Measurements from ENCODE around the gene DVL2. TPM values are rescaled to one million over a fixed set of nuclear protein-coding genes. Genes with fewer than 3 reads are reported as not detected.
A peak's percentile ranks its signal among the peaks of the same experiment; 100 is the strongest.

The DVL2 gene
- total RNA-seq, 1 experiment from 2014 or later, result 82.9 TPM

DNA sequence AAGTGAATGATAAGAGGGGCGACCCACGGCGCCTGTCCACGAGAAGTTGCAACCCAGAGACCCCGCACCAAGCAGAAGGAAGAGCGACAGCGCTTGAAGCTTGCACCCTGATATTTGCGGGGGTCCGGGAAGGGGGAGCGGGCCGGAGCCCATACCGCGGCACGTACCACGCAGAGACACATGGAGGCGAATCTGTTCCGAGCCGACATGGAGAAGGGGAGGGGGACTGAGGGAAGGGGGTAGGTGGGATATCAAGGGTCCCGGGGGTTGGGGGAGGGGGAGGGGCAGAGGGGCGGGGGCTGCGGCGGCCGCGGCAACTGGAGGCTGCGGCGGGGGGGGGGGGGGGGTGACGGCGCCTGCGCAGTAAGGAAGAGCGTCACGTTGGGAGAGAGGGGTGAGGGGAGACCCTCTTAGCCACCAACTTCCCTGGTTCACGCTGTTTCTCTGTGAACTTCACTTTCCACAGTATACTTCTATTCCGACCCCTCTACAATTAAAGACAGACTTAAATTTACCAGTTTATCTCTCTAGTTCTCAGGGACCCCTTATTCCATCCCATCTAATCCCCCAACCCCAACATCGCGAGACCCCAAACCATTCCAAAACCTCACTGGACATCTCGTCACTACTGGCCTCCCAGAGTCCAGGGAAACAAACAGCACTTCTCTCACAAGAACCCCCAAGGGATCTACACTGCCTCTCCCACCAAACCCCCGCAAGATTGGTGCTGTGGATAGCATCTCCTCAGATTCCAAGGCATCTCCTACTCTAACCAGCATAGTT lies 22.6 kb downstream of the DVL2 start:
- Histone ChIP-seq H3K23me2 (ENCODE audit: insufficient read length, low read depth, low read length, poor library complexity, severe bottlenecking) (peaks cover 24% of the 10 kb centered on the region), H4K20me1 (ENCODE audit: control insufficient read depth, insufficient read depth, insufficient read length) (no peaks in the 10 kb centered on the region), H3K23ac (ENCODE audit: insufficient read length, low read depth, low read length) (no peak overlapping the region), H2BK12ac (ENCODE audit: insufficient read length, low read depth, low read length) (no peak overlapping the region), H2AK5ac (ENCODE audit: insufficient read length, low read length) (no peak overlapping the region), H3K79me2 (ENCODE audit: insufficient read depth, low read length) (peaks cover 3% of the 10 kb centered on the region; the same call in 1 of the 2 replicates), H3K14ac (ENCODE audit: insufficient read depth, low read length) (peak overlapping the region; percentile 64; the same call in 1 of the 2 replicates), H2BK120ac (ENCODE audit: low read depth, low read length, poor library complexity, severe bottlenecking) (no peak overlapping the region), H4K8ac (replicated peaks; ENCODE audit: insufficient read length, low read depth, low read length) (no peak overlapping the region), H3K4me1 (ENCODE audit: insufficient read depth, low read length) (peaks cover 12% of the 10 kb centered on the region; the same call in 1 of the 2 replicates), H4K91ac (ENCODE audit: insufficient read length, low read depth, low read length) (no peak overlapping the region), H4K5ac (ENCODE audit: insufficient read length, low read depth, low read length) (no peak overlapping the region), H3T11ph (ENCODE audit: low read length) (no peak overlapping the region), H3K9ac (ENCODE audit: extremely low read depth, insufficient read length, low read length) (no peak overlapping the region), H3K27me3 (ENCODE audit: insufficient read depth, low read length) (no peaks in the 10 kb centered on the region), H2BK5ac (ENCODE audit: insufficient read length, low read length) (no peak overlapping the region), H3K4me2 (ENCODE audit: insufficient read depth, insufficient read length, low read length) (peak overlapping the region; percentile 81), H3K4ac (ENCODE audit: low read depth, low read length) (no peak overlapping the region), H3K27ac (ENCODE audit: insufficient read length, low read depth, low read length) (no peak overlapping the region), H3K18ac (ENCODE audit: insufficient read length, low read depth, low read length) (peak overlapping the region; percentile 44), H2BK20ac (ENCODE audit: low read depth, low read length, poor library complexity, severe bottlenecking) (no peak overlapping the region), H3K9me3 (ENCODE audit: control insufficient read depth, low read depth, low read length) (no peaks in the 10 kb centered on the region), H2BK15ac (ENCODE audit: low read depth, low read length) (no peak overlapping the region), H2AFZ (ENCODE audit: low read length) (no peak overlapping the region), H3K79me1 (ENCODE audit: insufficient read depth, low read depth, low read length, poor library complexity, severe bottlenecking) (peaks cover 2% of the 10 kb centered on the region), H3K56ac (ENCODE audit: insufficient read length, low read depth, low read length) (no peak overlapping the region)
- TF ChIP-seq CTCF (conservative IDR thresholded peaks at IDR 0.05), result no peak
- peaks cover 56 to 74% of the 10 kb centered on the region in 2 experiments for H3K4me1 Mint-ChIP-seq
- no peaks in the 10 kb centered on the region; the same call in none of the 2 replicates for H3K27me3 Mint-ChIP-seq (ENCODE audit: low read depth)
- peak overlapping the region; percentile 43 to 84 for H3K4me3 Mint-ChIP-seq
- peak; percentile 50 for DNase-seq
- H3K36me3 Mint-ChIP-seq (ENCODE audit: insufficient read depth in 1 of 3, low read depth in 3 of 3), result peaks cover 0 to 3% (median 0%) of the 10 kb centered on the region in 3 experiments; a peak in 3 of 7 replicates
- no CpG with 5 or more reads among the region's 37 CpGs for WGBS (ENCODE audit: extremely low coverage, insufficient read length, low lambda C conversion rate)
- no peaks in the 10 kb centered on the region for H3K9me3 Mint-ChIP-seq
- H3K27ac Mint-ChIP-seq, result peak overlapping the region in 2 of 3 experiments; percentile 71 to 76; a peak in 4 of 7 replicates

All from H9 (cell line).